HG02610 (cell line): ENCODE measurements around the gene PHYKPL.
"Not testable (repeated sequence)": the region's sequence is repeated elsewhere in the genome, so short reads cannot be mapped to it uniquely, and the experiment has no call there.

Source experiments
- ATAC-seq: cut with Tn5 transposase; IDR thresholded peaks from one replicate; pipeline ENCODE4 v1.9.1; 2021; ENCODE audit warnings: mild to moderate bottlenecking, moderate library complexity; ENCODE audit not compliant: unreplicated experiment

PHYKPL gene

GRCh38 chr5:178208540-178209227, 23.9 kb downstream of the PHYKPL start:
- no peak for ATAC-seq

DNA sequence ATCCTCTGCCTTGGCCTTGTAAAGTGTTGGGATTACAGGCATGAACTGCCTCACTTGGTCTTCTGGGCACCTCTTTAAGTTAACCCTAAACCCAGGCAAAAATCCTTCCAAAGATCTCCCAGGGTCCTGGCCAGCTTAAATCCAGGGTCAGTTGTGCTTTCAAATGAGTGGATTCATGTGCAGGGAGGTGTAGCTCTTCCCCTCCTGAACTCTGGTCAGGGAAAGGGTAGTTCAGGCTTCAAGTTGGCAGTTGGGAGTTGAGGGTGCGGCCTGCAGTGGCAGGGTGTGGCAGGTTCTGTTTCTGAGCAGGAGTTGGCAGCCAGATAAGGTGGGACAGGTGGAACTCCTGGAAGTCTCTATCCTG, 24.7 kb downstream of the PHYKPL start:
- ATAC-seq = no peak

GRCh38 chr5:178207183-178207916, 25.3 kb downstream of the PHYKPL start:
- ATAC-seq = no peak

- ATAC-seq = no peak
These were observed 26.2 kb downstream of the PHYKPL start for GRCh38 chr5:178206166-178207101.

GRCh38 chr5:178205749-178206047, 26.9 kb downstream of the PHYKPL start:
- no peak for ATAC-seq

GRCh38 chr5:178204935-178205748, 27.5 kb downstream of the PHYKPL start:
- ATAC-seq = peak; percentile 63

GRCh38 chr5:178204182-178204934, 28.2 kb downstream of the PHYKPL start, which contains the start of gene HNRNPAB:
Gene HNRNPAB (plus strand): TSS chr5:178204533. CDS start chr5:178204838, 305 bp downstream.
- ATAC-seq = peak; percentile 76

GRCh38 chr5:178203670-178204181, 28.9 kb downstream of the PHYKPL start:
- ATAC-seq = peak; percentile 9

DNA sequence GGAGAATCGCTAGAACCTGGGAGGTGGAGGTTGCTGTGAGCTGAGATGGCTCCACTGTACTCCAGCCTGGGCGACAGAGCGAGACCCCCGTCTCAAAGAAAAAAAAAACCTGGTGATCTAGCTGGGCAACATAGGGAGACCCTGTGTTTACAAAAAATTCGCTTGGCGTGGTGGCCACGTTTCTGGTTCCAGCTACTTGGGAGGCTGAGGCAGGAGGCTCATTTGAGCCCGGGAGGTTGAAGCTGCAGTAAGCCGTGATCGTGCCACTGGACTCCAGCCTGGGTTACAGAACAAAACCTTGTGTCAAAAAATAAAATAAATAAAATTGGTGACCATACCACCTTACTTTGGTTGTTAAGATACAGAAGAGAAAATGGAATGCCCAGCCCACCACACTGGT, 30.1 kb downstream of the PHYKPL start:
- no peak for ATAC-seq

DNA sequence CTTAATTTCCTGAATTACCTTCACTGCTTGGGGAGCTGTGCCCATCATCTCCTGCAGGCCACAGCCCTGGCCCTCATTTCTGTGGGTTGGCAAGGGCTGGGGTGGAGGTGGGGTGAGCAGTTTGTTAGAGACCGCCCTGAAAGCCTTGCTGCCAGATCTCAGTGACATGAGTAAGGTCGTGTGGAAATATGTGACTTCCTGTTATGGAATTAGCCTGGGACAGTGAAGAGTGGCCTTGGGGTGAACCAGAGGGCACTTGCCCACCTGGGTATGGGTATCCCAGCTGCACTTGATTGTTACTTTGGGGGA, 30.7 kb downstream of the PHYKPL start:
- no peak for ATAC-seq

DNA sequence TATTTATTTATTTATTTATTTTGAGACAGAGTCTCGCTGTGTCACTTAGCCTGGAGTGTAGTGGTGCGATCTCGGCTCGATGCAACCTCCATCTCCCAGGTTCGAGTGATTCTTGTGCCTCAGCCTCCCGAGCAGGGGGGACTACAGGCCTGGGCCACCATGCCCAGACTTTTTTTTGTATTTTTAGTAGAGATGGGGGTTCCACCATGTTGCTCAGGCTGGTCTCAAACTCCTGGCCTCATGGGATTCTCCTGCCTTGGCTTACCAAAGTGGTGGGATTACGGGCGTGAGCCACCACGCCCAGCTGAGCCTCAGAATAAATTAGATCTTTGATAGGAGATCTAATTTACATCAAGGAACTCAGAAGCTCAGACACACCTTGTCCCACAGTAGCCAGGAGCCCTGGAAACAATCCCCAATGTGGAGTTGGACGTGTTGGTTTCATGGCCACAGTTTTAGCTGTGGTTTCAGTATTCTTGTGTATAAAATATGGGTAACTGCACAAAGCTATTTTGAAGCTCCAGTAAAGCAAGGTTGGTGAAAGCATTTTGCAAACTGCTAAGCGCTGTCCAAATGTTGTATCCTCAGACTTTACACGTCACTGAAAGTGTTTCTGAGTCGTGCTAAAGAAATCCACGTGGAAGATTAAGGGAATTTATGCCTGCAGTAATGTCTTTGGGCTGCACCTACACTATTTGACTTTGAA, 31.2 kb downstream of the PHYKPL start:
- no peak for ATAC-seq

DNA sequence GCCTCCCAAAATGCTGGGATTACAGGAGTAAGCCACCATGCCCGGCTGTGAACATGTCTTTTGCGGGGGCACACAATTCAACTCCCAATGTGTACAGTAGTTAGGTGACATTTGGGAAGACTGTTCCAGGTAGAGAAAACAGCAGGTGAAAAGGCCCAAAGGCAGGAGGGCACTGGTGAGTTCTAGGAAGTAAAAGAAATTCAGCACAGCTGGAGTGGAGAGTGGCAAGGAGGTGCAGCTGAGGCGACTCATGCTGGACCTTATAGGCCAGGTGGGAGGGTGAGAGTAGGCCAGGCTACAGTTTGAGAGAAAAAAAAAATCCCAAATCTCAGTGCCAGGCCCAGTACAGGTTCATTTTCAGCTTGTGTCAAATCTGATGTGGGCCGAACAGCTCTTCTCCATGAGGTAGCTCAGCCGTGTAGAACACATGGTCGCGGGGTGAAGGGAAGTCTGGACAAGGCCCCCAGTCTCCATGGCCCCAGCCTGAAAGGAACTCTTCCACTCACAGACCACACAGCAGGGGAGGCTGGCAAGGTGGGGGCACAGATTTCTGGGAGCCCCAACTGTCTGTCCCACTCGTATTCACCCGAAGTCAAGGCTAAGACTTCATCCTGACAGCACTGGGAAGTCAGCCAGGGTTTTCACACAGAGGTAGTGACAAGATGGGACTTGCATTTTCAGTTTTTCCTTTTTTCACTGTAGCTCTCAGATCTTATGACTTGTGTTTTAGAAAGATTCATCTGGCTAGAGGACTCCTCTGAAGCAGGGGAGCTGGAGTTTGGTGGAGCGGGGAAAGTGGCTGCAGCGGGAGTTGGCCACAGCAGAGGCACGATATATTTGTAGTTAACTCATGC, 32.8 kb downstream of the PHYKPL start:
- no peak for ATAC-seq

GRCh38 chr5:178198706-178199105, 33.9 kb downstream of the PHYKPL start:
- ATAC-seq = no peak

DNA sequence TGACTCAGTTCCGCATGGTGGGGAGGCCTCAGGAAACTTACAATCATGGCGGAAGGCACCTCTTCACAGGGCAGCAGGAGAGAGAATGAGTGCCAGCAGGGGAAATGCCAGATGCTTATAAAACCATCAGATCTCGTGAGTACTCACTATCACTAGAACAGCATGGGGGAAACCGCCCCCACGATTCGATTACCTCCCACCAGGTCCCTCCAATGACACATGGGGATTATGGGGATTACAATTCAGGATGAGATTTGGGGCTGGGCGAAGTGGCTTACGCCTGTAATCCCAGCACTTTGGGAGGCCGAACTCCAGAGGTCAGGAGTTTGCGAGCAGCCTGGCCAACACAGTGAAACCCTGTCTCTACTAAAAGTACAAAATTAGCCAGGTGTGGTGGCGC, 34.5 kb downstream of the PHYKPL start:
- ATAC-seq = not testable (repeated sequence)

GRCh38 chr5:178196986-178197385, 35.6 kb downstream of the PHYKPL start:
- no peak for ATAC-seq

DNA sequence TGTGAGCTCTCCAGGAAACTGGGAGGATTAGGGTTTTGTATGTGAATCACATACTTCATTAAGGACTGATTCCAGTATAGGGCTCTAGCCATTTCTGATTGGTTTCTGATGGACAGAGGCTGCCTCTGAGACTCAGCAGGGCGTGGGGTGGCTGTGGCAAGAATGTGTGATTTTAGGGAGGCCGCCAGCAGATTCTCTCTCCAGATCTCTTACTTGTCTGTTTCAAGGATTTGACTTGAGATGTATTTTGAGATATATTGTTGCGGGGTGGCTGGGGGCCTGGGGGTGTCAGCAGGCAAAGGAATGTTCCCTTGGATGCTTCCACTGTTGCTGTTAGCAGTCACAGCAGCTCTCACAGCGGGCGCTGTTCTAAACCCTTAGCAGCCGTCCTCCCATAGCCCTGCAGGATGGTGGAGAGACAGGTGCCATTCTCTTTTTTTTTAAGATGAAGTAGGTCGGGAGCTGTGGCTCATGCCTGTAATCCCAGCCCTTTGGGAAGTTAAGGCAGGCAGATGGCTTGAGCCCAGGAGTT, 36.3 kb downstream of the PHYKPL start:
- no peak for ATAC-seq

GRCh38 chr5:178194026-178194425, 38.6 kb downstream of the PHYKPL start:
- no peak for ATAC-seq

DNA sequence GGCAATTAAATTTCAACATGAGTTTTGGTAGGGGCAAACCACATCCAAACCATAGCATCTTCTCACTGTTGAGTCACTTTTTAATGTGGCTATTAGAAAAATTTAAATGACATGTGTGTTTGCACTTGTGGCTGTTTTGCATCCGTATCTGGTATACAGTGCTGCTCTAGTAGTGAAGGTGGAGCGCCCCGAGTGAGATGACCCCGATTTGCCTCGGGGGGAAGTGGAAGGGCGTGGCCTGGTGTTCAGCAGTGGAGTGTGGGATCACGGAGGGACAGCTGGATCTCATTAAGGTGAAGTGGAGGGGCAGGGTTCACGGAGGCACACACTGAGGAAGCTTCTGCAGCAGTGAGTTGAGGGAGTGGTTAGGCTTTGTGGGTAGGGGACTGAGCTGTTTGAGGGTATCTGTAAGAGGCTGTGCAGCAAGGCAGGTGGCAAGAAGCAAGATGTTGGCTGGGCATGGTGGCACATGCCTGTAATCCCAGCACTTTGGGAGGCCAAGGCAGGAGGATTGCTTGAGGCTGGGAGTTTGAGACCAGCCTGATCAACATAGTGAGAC, 39.3 kb downstream of the PHYKPL start:
- no peak for ATAC-seq
